Tibial nerve (tissue), 4 donors: ENCODE results near the gene IRX1. TPM values are rescaled to one million over a fixed set of nuclear protein-coding genes. Genes with fewer than 3 reads are reported as not detected.

Experiments
- DNase-seq, 2 donors: peaks; one replicate each; pipeline ENCODE4 v3.0.0-alpha.2; 2019; ENCODE audit warnings: low spot score in 2 of 2
- H3K27ac ChIP-seq, 4 donors: fragments of 200-600 bp; sonication (generic) in 3 of 4; one replicate each; pipeline ENCODE4 v1.5.1; 2017 to 2019; ENCODE audit warnings: mild to moderate bottlenecking in 1 of 4
- H3K27me3 ChIP-seq, 2 donors: fragments of 200-600 bp; sonication (generic) in 1 of 2; one replicate each; pipeline versions ENCODE4 v1.5.1 to v1.6.0; 2017 to 2019
- H3K36me3 ChIP-seq, 3 donors: fragments of 200-600 bp; sonication (generic); one replicate each; pipeline ENCODE4 v1.5.1; 2018 to 2019
- H3K4me1 ChIP-seq, 4 donors: fragments of 200-600 bp; sonication (generic) in 3 of 4; one replicate each; pipeline ENCODE4 v1.5.1; 2017 to 2019
- H3K4me3 ChIP-seq, 4 donors: fragments of 200-600 bp; sonication (generic) in 3 of 4; one replicate each; pipeline ENCODE4 v1.5.1; 2017 to 2019; ENCODE audit warnings: mild to moderate bottlenecking in 1 of 4, moderate library complexity in 1 of 4
- H3K9me3 ChIP-seq, 4 donors: fragments of 200-600 bp; sonication (generic) in 3 of 4; one replicate each; pipeline ENCODE4 v1.5.1; 2017 to 2019
- EP300 ChIP-seq, 2 donors: sonication (generic); formaldehyde crosslinking; IDR thresholded peaks; one replicate each; pipeline ENCODE4 v1.6.1; 2017; ENCODE audit warnings: antibody characterized with exemption in 2 of 2, mild to moderate bottlenecking in 1 of 2
- POLR2A ChIP-seq, 2 donors: fragments of 450-650 bp; IDR thresholded peaks; one replicate each; pipeline ENCODE4 v1.6.1; 2017; ENCODE audit warnings: antibody characterized with exemption in 2 of 2, mild to moderate bottlenecking in 2 of 2, moderate library complexity in 2 of 2
- WGBS, 2 donors: methylation state at CpG; one replicate each; pipeline ENCODE4 v1.1.5; 2018; 5-methylcytosine and 5-hydroxymethylcytosine counted together
- total RNA-seq, 4 donors: library from RNA; depleted of rRNA; stranded (reverse); fragments of >200 nt; gene quantifications; one replicate each; pipeline ENCODE4 v1.1.0, GENCODE V29; 2016
- TF ChIP-seq, protein P1 (sequence below), 5 experiments: fragments of 200-600 bp in 3 of 5; fragments of 450-650 bp in 2 of 5; sonication (generic) in 3 of 5; IDR thresholded peaks; one replicate each; pipeline ENCODE4 v1.5.1; 2016 to 2019; ENCODE audit warnings: antibody characterized with exemption in 5 of 5, mild to moderate bottlenecking in 3 of 5, moderate library complexity in 2 of 5

IRX1 gene
- total RNA-seq, 4 donors from 2014 or later = 0.30 to 3.1 (median 2.1) TPM

- TF ChIP-seq, protein P1, sequence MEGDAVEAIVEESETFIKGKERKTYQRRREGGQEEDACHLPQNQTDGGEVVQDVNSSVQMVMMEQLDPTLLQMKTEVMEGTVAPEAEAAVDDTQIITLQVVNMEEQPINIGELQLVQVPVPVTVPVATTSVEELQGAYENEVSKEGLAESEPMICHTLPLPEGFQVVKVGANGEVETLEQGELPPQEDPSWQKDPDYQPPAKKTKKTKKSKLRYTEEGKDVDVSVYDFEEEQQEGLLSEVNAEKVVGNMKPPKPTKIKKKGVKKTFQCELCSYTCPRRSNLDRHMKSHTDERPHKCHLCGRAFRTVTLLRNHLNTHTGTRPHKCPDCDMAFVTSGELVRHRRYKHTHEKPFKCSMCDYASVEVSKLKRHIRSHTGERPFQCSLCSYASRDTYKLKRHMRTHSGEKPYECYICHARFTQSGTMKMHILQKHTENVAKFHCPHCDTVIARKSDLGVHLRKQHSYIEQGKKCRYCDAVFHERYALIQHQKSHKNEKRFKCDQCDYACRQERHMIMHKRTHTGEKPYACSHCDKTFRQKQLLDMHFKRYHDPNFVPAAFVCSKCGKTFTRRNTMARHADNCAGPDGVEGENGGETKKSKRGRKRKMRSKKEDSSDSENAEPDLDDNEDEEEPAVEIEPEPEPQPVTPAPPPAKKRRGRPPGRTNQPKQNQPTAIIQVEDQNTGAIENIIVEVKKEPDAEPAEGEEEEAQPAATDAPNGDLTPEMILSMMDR (IDR thresholded peaks at IDR 0.05) = no peak
- TF ChIP-seq POLR2A (IDR thresholded peaks at IDR 0.05) (no peak), EP300 (IDR thresholded peaks at IDR 0.05) (no peak)
- DNase-seq = no peak
- Histone ChIP-seq H3K36me3 (no peaks in the 10 kb centered on the region), H3K4me3 (no peak overlapping the region), H3K27me3 (peaks cover 0 to 94% of the 10 kb centered on the region in 2 donors), H3K9me3 (no peaks in the 10 kb centered on the region), H3K4me1 (peaks cover 0 to 73% (median 19%) of the 10 kb centered on the region in 4 donors), H3K27ac (no peak overlapping the region)
- WGBS, 2 donors = 14 to 20% methylated on average over 12 of the region's 12 CpGs
Observed at GRCh38 chr5:3598769-3599211, 3.2 kb downstream of the IRX1 start.

GRCh38 chr5:3599226-3600105 is 3.8 kb downstream of the IRX1 start:
- H3K9me3 ChIP-seq = no peaks in the 10 kb centered on the region

GRCh38 chr5:3600106-3601060 is 4.8 kb downstream of the IRX1 start:
- no peak overlapping the region for H3K27ac ChIP-seq
- peaks cover 0 to 57% (median 11%) of the 10 kb centered on the region in 4 donors for H3K4me1 ChIP-seq
- H3K4me3 ChIP-seq = peak overlapping the region in 1 of 4 donors; percentile 24
- H3K9me3 ChIP-seq = no peaks in the 10 kb centered on the region
- no peak for DNase-seq
- peaks cover 0 to 94% of the 10 kb centered on the region in 2 donors for H3K27me3 ChIP-seq
- no peaks in the 10 kb centered on the region for H3K36me3 ChIP-seq
- WGBS, 2 donors = 10 to 15% methylated on average over 47 to 56 of the region's 71 CpGs
- no peak for TF ChIP-seq EP300 (IDR thresholded peaks at IDR 0.05)
- no peak for TF ChIP-seq POLR2A (IDR thresholded peaks at IDR 0.05)
- TF ChIP-seq, protein P1 (IDR thresholded peaks at IDR 0.05) = no peak

More at GRCh38 chr5:3599226-3600105, 3.8 kb downstream of the IRX1 start:
- Histone ChIP-seq H3K36me3 (no peaks in the 10 kb centered on the region), H3K27ac (no peak overlapping the region), H3K27me3 (peaks cover 0 to 94% of the 10 kb centered on the region in 2 donors), H3K4me1 (peaks cover 0 to 67% (median 17%) of the 10 kb centered on the region in 4 donors), H3K4me3 (no peak overlapping the region)
- no peak for TF ChIP-seq POLR2A (IDR thresholded peaks at IDR 0.05)
- TF ChIP-seq EP300 (IDR thresholded peaks at IDR 0.05) = no peak
- TF ChIP-seq, protein P1 (IDR thresholded peaks at IDR 0.05) = peak in 1 of 5 experiments; percentile 7
- WGBS, 2 donors = 12 to 16% methylated on average over 71 to 76 of the region's 86 CpGs
- no peak for DNase-seq

DNA sequence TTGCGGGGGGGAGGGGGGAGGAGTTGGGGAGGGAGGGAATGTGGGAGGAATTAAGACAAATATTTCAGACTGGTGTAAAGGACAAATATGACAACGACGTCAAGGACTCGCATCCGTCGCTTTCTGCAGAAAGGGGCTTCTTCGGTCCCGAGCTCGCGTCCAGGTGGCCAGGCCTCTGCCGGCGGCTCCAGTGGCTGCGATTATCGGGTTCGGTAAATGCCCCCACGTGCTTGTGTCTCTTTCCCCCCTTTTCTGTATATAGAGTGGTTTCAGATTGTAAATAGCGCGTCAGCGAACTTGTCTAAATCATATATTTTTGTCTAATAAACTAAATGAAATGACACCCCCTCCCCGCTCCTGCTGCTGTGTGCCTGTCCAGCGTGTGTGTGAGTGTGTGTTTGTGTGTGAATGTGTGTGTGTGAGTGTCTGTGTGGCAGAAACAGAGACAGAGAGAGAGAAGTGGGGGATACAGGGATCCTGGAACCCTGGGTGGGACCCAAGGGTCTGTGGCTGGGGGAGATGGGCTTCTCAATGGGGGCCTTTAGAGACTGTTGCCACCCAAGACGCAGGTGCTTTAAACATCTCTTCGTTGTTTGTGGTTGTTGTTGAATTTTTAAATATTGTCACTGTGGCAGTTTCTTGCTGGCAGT is 5.6 kb downstream of the IRX1 start:
- Histone ChIP-seq H3K4me1 (peaks cover 0 to 58% (median 11%) of the 10 kb centered on the region in 4 donors), H3K27me3 (peaks cover 0 to 100% of the 10 kb centered on the region in 2 donors), H3K4me3 (peak overlapping the region in 1 of 4 donors; percentile 24), H3K36me3 (no peaks in the 10 kb centered on the region), H3K9me3 (no peaks in the 10 kb centered on the region), H3K27ac (no peak overlapping the region)
- no peak for TF ChIP-seq EP300 (IDR thresholded peaks at IDR 0.05)
- TF ChIP-seq, protein P1 (IDR thresholded peaks at IDR 0.05) = no peak
- DNase-seq = no peak
- WGBS, 2 donors = 29 to 32% methylated on average over 23 of the region's 23 CpGs
